HUES48 (cell line): ENCODE results near the gene CASP14.
"Not testable (repeated sequence)": the region's sequence is repeated elsewhere in the genome, so short reads cannot be mapped to it uniquely, and the experiment has no call there.

Experiments used
- H3K27ac ChIP-seq: one replicate; pipeline ENCODE4 v1.7.0; 2013; ENCODE audit warnings: low read depth, low read length, inconsistent platforms
- H3K27me3 ChIP-seq: 2 replicates; pipeline ENCODE4 v1.6.1; 2013; ENCODE audit warnings: mild to moderate bottlenecking, low read length; ENCODE audit not compliant: control insufficient read depth, insufficient read depth
- H3K36me3 ChIP-seq: 2 replicates; pipeline ENCODE4 v1.6.1; 2013; ENCODE audit warnings: low read length; ENCODE audit not compliant: control insufficient read depth, insufficient read depth
- H3K4me1 ChIP-seq: 2 replicates; pipeline ENCODE4 v1.6.1; 2013; ENCODE audit warnings: mild to moderate bottlenecking, low read length; ENCODE audit not compliant: control insufficient read depth, insufficient read depth
- H3K4me3 ChIP-seq: 2 replicates; pipeline ENCODE4 v1.5.1; 2013; ENCODE audit warnings: mild to moderate bottlenecking, low read depth, low read length
- H3K9ac ChIP-seq: 2 replicates; pipeline ENCODE4 v1.6.1; 2013; ENCODE audit warnings: mild to moderate bottlenecking, low read depth, low read length, moderate library complexity
- H3K9me3 ChIP-seq: 2 replicates; pipeline ENCODE4 v1.6.1; 2013; ENCODE audit warnings: low read length; ENCODE audit not compliant: control insufficient read depth, insufficient read depth

The CASP14 gene

DNA sequence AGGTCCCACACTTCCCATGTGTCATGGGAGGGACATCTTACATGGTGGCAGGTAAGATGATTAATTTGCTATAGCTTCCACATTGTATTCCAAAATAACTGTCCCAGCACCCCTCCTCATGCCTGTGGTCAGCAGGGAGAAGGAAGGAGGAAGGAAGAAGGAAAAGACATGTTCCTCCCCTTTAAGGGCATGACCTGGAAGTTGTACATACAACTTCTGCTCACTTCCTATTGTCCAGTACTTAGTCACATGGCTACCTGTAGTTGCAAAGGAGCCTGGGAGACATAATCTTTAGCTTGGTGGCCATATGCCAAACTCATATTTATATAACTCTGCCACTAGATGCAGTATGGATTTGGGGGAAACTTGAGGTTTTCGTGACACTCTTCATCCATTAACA, 17.6 kb upstream of the CASP14 start:
- H3K4me1 ChIP-seq: no peaks in the 10 kb centered on the region
- H3K4me3 ChIP-seq: no peak overlapping the region
- H3K27me3 ChIP-seq: no peaks in the 10 kb centered on the region
- no peaks in the 10 kb centered on the region for H3K36me3 ChIP-seq
- no peak overlapping the region for H3K9ac ChIP-seq
- no peaks in the 10 kb centered on the region; the same call in 1 of the 2 replicates for H3K9me3 ChIP-seq
- no peak overlapping the region for H3K27ac ChIP-seq

GRCh38 chr19:15035795-15036311, 13.4 kb upstream of the CASP14 start:
- Histone ChIP-seq H3K36me3 (no peaks in the 10 kb centered on the region), H3K9me3 (no peaks in the 10 kb centered on the region; the same call in 1 of the 2 replicates), H3K27me3 (no peaks in the 10 kb centered on the region), H3K27ac (no peak overlapping the region), H3K9ac (no peak overlapping the region), H3K4me3 (no peak overlapping the region), H3K4me1 (no peaks in the 10 kb centered on the region)

GRCh38 chr19:15037586-15037985, 11.7 kb upstream of the CASP14 start:
- H3K27ac ChIP-seq: no peak overlapping the region
- no peaks in the 10 kb centered on the region for H3K27me3 ChIP-seq
- peaks cover 5% of the 10 kb centered on the region for H3K9me3 ChIP-seq
- no peaks in the 10 kb centered on the region for H3K4me1 ChIP-seq
- no peak overlapping the region for H3K9ac ChIP-seq
- H3K36me3 ChIP-seq: no peaks in the 10 kb centered on the region
- no peak overlapping the region for H3K4me3 ChIP-seq

GRCh38 chr19:15038294-15038693, 11.0 kb upstream of the CASP14 start:
- Histone ChIP-seq H3K4me3 (no peak overlapping the region), H3K9ac (no peak overlapping the region), H3K9me3 (peaks cover 5% of the 10 kb centered on the region), H3K4me1 (no peaks in the 10 kb centered on the region), H3K27ac (no peak overlapping the region), H3K36me3 (no peaks in the 10 kb centered on the region), H3K27me3 (no peaks in the 10 kb centered on the region)

DNA sequence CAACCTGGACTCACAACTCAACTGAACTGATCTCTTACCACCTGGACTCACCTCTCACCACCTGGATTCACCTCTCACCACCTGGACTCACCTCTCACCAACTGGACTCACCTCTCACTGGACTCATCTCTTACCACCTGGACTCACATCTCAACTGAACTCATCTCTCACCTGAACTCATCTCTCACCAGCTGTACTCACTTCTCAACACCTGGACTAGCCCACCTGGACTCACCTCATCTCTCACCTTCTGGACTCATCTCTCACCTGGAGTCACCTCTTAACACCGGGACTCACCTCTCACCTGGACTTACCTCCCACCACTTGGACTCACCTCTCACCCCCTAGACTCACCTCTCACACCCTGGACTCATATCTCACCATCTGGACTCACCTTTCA, 7.3 kb upstream of the CASP14 start:
- Histone ChIP-seq H3K9me3 (peaks cover 9% of the 10 kb centered on the region), H3K36me3 (no peaks in the 10 kb centered on the region), H3K27ac (no peak overlapping the region), H3K27me3 (no peaks in the 10 kb centered on the region), H3K9ac (no peak overlapping the region), H3K4me1 (no peaks in the 10 kb centered on the region), H3K4me3 (no peak overlapping the region)

- Histone ChIP-seq H3K4me1 (no peaks in the 10 kb centered on the region), H3K9me3 (peaks cover 9% of the 10 kb centered on the region), H3K4me3 (no peak overlapping the region), H3K27me3 (no peaks in the 10 kb centered on the region), H3K9ac (no peak overlapping the region), H3K36me3 (no peaks in the 10 kb centered on the region), H3K27ac (no peak overlapping the region)
These were observed 6.5 kb upstream of the CASP14 start for GRCh38 chr19:15042826-15043225.

DNA sequence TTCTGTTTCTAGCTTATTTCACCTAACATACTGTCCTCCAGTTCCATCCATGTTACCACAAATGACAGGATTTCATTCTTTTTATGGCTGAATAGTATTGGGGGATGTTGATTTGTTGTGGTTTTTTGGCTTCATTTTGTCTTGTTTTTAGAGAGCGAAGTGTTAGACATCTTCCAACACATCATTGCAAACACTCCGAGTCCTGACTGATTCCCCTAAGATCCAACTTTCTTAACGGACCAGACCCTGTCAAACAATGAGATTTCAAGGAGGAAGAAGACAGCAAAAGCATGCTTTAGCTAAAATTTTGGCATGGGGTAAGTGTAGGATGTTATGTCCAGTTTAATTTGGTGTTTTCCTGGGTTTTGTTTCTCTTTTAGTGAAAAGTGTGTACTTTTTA, 3.8 kb upstream of the CASP14 start:
- no peaks in the 10 kb centered on the region for H3K36me3 ChIP-seq
- no peaks in the 10 kb centered on the region for H3K27me3 ChIP-seq

GRCh38 chr19:15047680-15048079, 1.6 kb upstream of the CASP14 start:
- peaks cover 14% of the 10 kb centered on the region for H3K9me3 ChIP-seq

More for the DNA sequence above, 3.8 kb upstream of the CASP14 start:
- Histone ChIP-seq H3K4me3 (no peak overlapping the region), H3K27ac (no peak overlapping the region), H3K9ac (no peak overlapping the region), H3K9me3 (peaks cover 16% of the 10 kb centered on the region), H3K4me1 (no peaks in the 10 kb centered on the region)

GRCh38 chr19:15048128-15048527, 1.2 kb upstream of the CASP14 start:
- Histone ChIP-seq H3K36me3 (no peaks in the 10 kb centered on the region), H3K27me3 (no peaks in the 10 kb centered on the region), H3K9ac (no peak overlapping the region), H3K27ac (no peak overlapping the region), H3K4me3 (no peak overlapping the region), H3K4me1 (no peaks in the 10 kb centered on the region), H3K9me3 (peaks cover 18% of the 10 kb centered on the region)

More at GRCh38 chr19:15047680-15048079, 1.6 kb upstream of the CASP14 start:
- Histone ChIP-seq H3K4me3 (no peak overlapping the region), H3K27me3 (no peaks in the 10 kb centered on the region), H3K36me3 (no peaks in the 10 kb centered on the region), H3K27ac (no peak overlapping the region), H3K4me1 (no peaks in the 10 kb centered on the region), H3K9ac (no peak overlapping the region)

DNA sequence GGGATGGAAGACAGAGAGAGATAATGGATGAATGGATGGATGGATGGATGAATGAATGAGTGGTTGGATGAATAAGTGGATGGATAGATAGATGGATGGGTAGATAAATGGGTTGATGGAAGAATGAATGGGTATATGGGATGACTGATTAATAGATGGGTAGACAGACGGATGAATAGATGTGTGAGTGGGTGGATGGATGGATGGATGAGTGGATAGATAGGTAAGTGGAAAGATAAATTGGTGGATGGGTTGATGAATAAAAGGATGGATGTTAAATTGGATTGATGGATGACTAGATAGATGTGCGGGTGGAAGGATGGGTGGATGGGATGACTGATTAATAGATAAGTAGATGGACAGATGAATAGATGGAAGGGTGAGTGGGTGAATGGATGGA, 1.4 kb downstream of the CASP14 start:
- no peak overlapping the region for H3K4me3 ChIP-seq

GRCh38 chr19:15062036-15062435, 12.8 kb downstream of the CASP14 start:
- H3K4me3 ChIP-seq: no peak overlapping the region
- no peaks in the 10 kb centered on the region for H3K4me1 ChIP-seq
- H3K36me3 ChIP-seq: no peaks in the 10 kb centered on the region
- no peaks in the 10 kb centered on the region for H3K27me3 ChIP-seq
- no peak overlapping the region for H3K9ac ChIP-seq
- H3K27ac ChIP-seq: no peak overlapping the region
- peaks cover 27% of the 10 kb centered on the region for H3K9me3 ChIP-seq

More for the DNA sequence above, 1.4 kb downstream of the CASP14 start:
- Histone ChIP-seq H3K4me1 (no peaks in the 10 kb centered on the region), H3K9ac (no peak overlapping the region), H3K36me3 (no peaks in the 10 kb centered on the region), H3K27ac (no peak overlapping the region), H3K27me3 (no peaks in the 10 kb centered on the region), H3K9me3 (peaks cover 21% of the 10 kb centered on the region)

DNA sequence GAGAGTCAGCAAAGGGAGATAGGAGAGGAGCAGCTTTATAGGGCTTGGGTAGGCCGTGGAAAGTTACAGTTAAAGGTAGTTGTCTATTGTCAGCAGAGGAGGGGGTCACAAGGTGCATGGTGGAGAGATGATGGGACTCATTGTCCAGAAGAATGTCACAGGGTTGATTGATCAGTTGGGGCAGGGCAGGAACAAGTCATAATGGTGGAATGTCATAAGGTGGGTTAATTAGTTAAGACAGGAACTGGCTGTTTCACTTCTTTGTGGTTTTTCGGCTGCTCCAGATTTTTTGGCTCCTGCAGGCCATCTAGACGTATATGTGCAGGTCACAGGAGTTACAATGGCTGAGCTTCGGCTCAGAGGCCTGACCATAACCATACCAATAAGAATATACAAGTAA, 21.1 kb downstream of the CASP14 start:
- not testable (repeated sequence) for H3K4me3 ChIP-seq, H3K9ac ChIP-seq, H3K27ac ChIP-seq, H3K36me3 ChIP-seq, H3K4me1 ChIP-seq, H3K9me3 ChIP-seq, H3K27me3 ChIP-seq
